Measurements from ENCODE around the gene ZBTB20. TPM values are rescaled to one million over a fixed set of nuclear protein-coding genes. Genes with fewer than 3 reads are reported as not detected.

ZBTB20 gene
- total RNA-seq, 1 donor from 2014 or later, result 91.2 TPM

DNA sequence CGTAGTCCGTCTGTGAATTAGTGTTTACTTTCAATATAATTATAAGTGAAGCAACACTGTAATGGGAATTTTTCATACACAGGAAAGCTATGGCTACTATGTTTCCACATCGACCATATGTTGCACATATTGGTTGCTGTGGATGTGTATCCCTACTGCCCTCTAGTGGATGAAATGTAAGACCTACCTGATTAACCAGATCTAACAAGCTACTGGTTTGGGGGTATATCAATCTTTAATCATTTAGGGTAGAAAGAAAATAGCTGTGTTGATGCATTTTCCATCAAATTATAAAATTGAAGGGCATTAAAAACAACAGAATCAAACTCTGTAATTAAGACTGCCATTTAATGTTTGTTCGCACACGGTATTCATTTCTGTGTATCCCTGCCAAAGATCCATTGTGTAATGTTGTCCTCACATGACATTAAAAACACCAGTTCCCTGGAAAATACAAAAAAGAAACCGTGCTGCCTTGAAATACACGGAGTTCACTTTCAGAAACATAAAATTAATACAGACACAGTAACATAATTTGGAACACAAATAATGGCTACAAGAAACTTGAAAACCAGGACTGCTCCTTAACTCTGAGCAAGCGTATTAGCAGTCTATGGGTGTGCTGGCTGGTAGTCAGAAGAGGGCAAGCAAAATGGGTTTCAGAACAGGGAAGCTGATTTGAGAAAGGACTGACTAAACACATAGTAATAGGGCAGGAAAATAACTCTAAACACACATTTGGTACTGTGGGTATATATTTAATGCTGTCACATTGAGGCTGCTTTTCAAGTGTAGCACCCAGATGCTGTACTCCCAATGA, 728.2 kb downstream of the ZBTB20 start:
- ATAC-seq (ENCODE audit: low read depth) (peak; percentile 75), DNase-seq (no peak)
- H3K27me3 Mint-ChIP-seq, result no peaks in the 10 kb centered on the region
- CTCF ChIA-PET, result interaction anchor here (0.6 to 7.1 kb wide), 40 partner anchors 8 to 703 kb away, joined by 3 to 76 read pairs (median 4); no protein-coding TSS in a partner anchor
- POLR2A ChIA-PET, result interaction anchor here (0.6 to 1.8 kb wide), 15 partner anchors 9 to 418 kb away, joined by 3 to 26 read pairs (median 4); no protein-coding TSS in a partner anchor
- peaks cover 45% of the 10 kb centered on the region for H3K4me1 Mint-ChIP-seq
- H3K4me3 Mint-ChIP-seq, result peak overlapping the region; percentile 64
- peaks cover 3% of the 10 kb centered on the region for H3K36me3 Mint-ChIP-seq (ENCODE audit: low read depth)
- intact Hi-C loops (cut with micrococcal nuclease), result loop anchor here (1.0 to 2.0 kb wide), 11 partner anchors 9 to 682 kb away; partner anchors contain the start of gene GRAMD1C
- H3K27ac Mint-ChIP-seq, result peak overlapping the region; percentile 83
- TF ChIP-seq, protein P1, sequence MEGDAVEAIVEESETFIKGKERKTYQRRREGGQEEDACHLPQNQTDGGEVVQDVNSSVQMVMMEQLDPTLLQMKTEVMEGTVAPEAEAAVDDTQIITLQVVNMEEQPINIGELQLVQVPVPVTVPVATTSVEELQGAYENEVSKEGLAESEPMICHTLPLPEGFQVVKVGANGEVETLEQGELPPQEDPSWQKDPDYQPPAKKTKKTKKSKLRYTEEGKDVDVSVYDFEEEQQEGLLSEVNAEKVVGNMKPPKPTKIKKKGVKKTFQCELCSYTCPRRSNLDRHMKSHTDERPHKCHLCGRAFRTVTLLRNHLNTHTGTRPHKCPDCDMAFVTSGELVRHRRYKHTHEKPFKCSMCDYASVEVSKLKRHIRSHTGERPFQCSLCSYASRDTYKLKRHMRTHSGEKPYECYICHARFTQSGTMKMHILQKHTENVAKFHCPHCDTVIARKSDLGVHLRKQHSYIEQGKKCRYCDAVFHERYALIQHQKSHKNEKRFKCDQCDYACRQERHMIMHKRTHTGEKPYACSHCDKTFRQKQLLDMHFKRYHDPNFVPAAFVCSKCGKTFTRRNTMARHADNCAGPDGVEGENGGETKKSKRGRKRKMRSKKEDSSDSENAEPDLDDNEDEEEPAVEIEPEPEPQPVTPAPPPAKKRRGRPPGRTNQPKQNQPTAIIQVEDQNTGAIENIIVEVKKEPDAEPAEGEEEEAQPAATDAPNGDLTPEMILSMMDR (IDR thresholded peaks at IDR 0.05), result peak; percentile 22
- H3K9me3 Mint-ChIP-seq, result no peaks in the 10 kb centered on the region

DNA sequence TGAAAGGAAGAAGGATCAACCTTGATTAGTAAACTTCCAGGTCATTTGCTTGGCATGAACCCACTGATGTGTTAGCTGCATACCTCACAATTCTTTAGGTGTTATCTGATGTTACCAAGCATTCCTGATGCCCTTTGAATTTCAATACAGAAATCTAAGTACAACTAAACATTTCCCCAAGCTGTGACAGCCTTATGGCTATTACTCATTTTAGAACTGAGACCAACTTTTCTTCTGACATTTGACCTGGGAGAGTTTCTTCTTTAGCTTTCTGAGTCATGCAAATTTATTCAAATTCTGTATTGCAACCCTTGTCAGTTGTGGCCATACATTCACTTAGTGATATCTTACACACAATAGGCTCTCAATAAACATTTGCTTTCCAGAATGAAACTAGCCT, 729.0 kb downstream of the ZBTB20 start:
- TF ChIP-seq, protein P1 (IDR thresholded peaks at IDR 0.05), result no peak
- DNase-seq (no peak), ATAC-seq (ENCODE audit: low read depth) (peak; percentile 81)
- intact Hi-C loops (cut with micrococcal nuclease), result loop anchor here (1.0 to 2.0 kb wide), 11 partner anchors 10 to 681 kb away; partner anchors contain the start of gene GRAMD1C
- ChIA-PET CTCF (interaction anchor here (0.8 to 7.1 kb wide), 34 partner anchors 9 to 669 kb away, joined by 3 to 76 read pairs (median 5); no protein-coding TSS in a partner anchor), POLR2A (interaction anchor here (0.6 to 1.8 kb wide), 14 partner anchors 10 to 417 kb away, joined by 3 to 26 read pairs (median 5); no protein-coding TSS in a partner anchor)
- no peaks in the 10 kb centered on the region for H3K27me3 Mint-ChIP-seq
- no peaks in the 10 kb centered on the region for H3K9me3 Mint-ChIP-seq
- peak overlapping the region; percentile 83 for H3K27ac Mint-ChIP-seq
- H3K4me3 Mint-ChIP-seq, result peak overlapping the region; percentile 64
- peaks cover 3% of the 10 kb centered on the region for H3K36me3 Mint-ChIP-seq (ENCODE audit: low read depth)
- H3K4me1 Mint-ChIP-seq, result peaks cover 50% of the 10 kb centered on the region

DNA sequence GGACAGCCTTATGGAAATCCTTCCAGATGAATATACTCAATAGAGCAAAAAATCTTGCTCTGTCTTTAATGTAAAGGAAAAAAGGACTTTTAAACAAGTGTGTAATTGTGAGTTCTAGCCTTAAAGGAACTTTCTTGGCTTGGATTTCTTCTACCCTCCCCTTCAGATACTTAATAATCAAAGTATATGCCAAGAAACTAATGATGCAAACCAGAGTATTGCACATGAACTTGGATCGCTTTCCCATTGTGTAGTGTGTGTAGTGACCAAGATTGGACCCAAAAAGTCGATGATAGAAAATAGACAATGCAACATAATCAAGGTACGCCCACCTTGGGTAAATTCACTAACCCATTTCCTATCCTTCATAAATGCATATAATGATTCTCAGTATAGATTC, 729.4 kb downstream of the ZBTB20 start:
- intact Hi-C loops (cut with micrococcal nuclease), result loop anchor here (1.0 to 2.0 kb wide), 11 partner anchors 11 to 681 kb away; partner anchors contain the start of gene GRAMD1C
- no peak overlapping the region for H3K4me3 Mint-ChIP-seq
- TF ChIP-seq, protein P1 (IDR thresholded peaks at IDR 0.05), result no peak
- no peaks in the 10 kb centered on the region for H3K9me3 Mint-ChIP-seq
- peaks cover 3% of the 10 kb centered on the region for H3K36me3 Mint-ChIP-seq (ENCODE audit: low read depth)
- H3K4me1 Mint-ChIP-seq, result peaks cover 53% of the 10 kb centered on the region
- CTCF ChIA-PET, result interaction anchor here (1.0 to 7.1 kb wide), 18 partner anchors 9 to 573 kb away, joined by 3 to 76 read pairs (median 10); no protein-coding TSS in a partner anchor
- DNase-seq (no peak), ATAC-seq (ENCODE audit: low read depth) (no peak)
- H3K27ac Mint-ChIP-seq, result peak overlapping the region; percentile 83
- H3K27me3 Mint-ChIP-seq, result no peaks in the 10 kb centered on the region
- POLR2A ChIA-PET, result interaction anchor here (0.8 to 1.8 kb wide), 10 partner anchors 10 to 204 kb away, joined by 3 to 26 read pairs (median 8); no protein-coding TSS in a partner anchor

DNA sequence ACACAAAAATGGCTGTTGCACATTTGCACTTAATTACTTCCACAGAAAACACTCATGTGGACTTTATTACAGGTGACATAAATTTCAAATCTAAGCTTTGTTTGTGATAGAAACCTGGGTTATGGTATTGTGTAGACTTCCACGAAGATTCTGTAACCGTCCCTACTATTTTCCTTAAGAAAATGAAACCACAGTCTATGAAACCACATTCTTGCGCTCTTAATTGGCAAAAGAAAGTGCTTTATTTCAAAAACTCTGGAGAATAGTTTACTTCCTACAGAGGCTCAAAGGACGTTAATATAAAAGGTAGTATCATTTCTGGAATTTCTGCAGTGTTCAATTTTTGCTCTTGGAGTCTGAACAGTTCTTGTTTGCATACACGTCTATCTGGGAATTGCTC, 729.8 kb downstream of the ZBTB20 start:
- no peak overlapping the region for H3K4me3 Mint-ChIP-seq
- peaks cover 54% of the 10 kb centered on the region for H3K4me1 Mint-ChIP-seq
- ATAC-seq (ENCODE audit: low read depth) (no peak), DNase-seq (no peak)
- TF ChIP-seq, protein P1 (IDR thresholded peaks at IDR 0.05), result no peak
- no peaks in the 10 kb centered on the region for H3K9me3 Mint-ChIP-seq
- H3K27ac Mint-ChIP-seq, result peak overlapping the region; percentile 83
- ChIA-PET CTCF (interaction anchor here (1.4 to 3.4 kb wide), 4 partner anchors 30 to 266 kb away, joined by 4 to 41 read pairs (median 17); no protein-coding TSS in a partner anchor), POLR2A (interaction anchor here (1.8 kb wide), 1 partner anchor 126 kb away, joined by 19 read pairs; no protein-coding TSS in a partner anchor)
- H3K36me3 Mint-ChIP-seq (ENCODE audit: low read depth), result peaks cover 3% of the 10 kb centered on the region
- intact Hi-C loops (cut with micrococcal nuclease), result no loop called here
- H3K27me3 Mint-ChIP-seq, result no peaks in the 10 kb centered on the region
